ENCODE results near the gene KLB.
"Not testable (repeated sequence)": the region's sequence is repeated elsewhere in the genome, so short reads cannot be mapped to it uniquely, and the experiment has no call there.

The KLB gene

GRCh38 chr4:39406763-39407583, at the start of gene KLB:
TSS of gene KLB (plus strand) at chr4:39406930. CDS start at chr4:39406950, 20 bp downstream.
- DNase-seq (ENCODE audit: low spot score), result no peak

- DNase-seq (ENCODE audit: low spot score), result peak; percentile 75
Observed at GRCh38 chr4:39357002-39357401, 49.7 kb upstream of the KLB start.

- DNase-seq (ENCODE audit: low spot score), result peak; percentile 53
Observed at GRCh38 chr4:39360611-39361010, 46.1 kb upstream of the KLB start.

GRCh38 chr4:39362827-39363226, 43.9 kb upstream of the KLB start:
- DNase-seq (ENCODE audit: low spot score), result no peak

GRCh38 chr4:39363773-39364393, 42.8 kb upstream of the KLB start:
- peak; percentile 60 for DNase-seq (ENCODE audit: low spot score)

- no peak for DNase-seq (ENCODE audit: low spot score)
Observed at GRCh38 chr4:39365360-39365759, 41.4 kb upstream of the KLB start.

GRCh38 chr4:39365830-39366771, 40.6 kb upstream of the KLB start, which contains the start of gene RFC1:
TSS of gene RFC1 (minus strand) at chr4:39366362. CDS start at chr4:39366241, 121 bp downstream.
- DNase-seq (ENCODE audit: low spot score), result peak; percentile 86

- no peak for DNase-seq (ENCODE audit: low spot score)
Observed at GRCh38 chr4:39367166-39367565, 39.6 kb upstream of the KLB start.

- DNase-seq (ENCODE audit: low spot score), result no peak
Observed at GRCh38 chr4:39369301-39369700, 37.4 kb upstream of the KLB start.

GRCh38 chr4:39371209-39371608, 35.5 kb upstream of the KLB start:
- not testable (repeated sequence) for DNase-seq (ENCODE audit: low spot score)

GRCh38 chr4:39375478-39375877, 31.3 kb upstream of the KLB start:
- DNase-seq (ENCODE audit: low spot score), result no peak

GRCh38 chr4:39383690-39384089, 23.0 kb upstream of the KLB start:
- no peak for DNase-seq (ENCODE audit: low spot score)

GRCh38 chr4:39384563-39384962, 22.2 kb upstream of the KLB start:
- no peak for DNase-seq (ENCODE audit: low spot score)

GRCh38 chr4:39390603-39391002, 16.1 kb upstream of the KLB start:
- DNase-seq (ENCODE audit: low spot score), result no peak

- DNase-seq (ENCODE audit: low spot score), result no peak
Observed at GRCh38 chr4:39394706-39395105, 12.0 kb upstream of the KLB start.

- not testable (repeated sequence) for DNase-seq (ENCODE audit: low spot score)
Observed at GRCh38 chr4:39401640-39402039, 5.1 kb upstream of the KLB start.

GRCh38 chr4:39407584-39407885, 805 bp downstream of the KLB start:
- no peak for DNase-seq (ENCODE audit: low spot score)

- DNase-seq (ENCODE audit: low spot score), result no peak
Observed at GRCh38 chr4:39410415-39410814, 3.7 kb downstream of the KLB start.

- not testable (repeated sequence) for DNase-seq (ENCODE audit: low spot score)
Observed at GRCh38 chr4:39411561-39411960, 4.8 kb downstream of the KLB start.

- DNase-seq (ENCODE audit: low spot score), result no peak
Observed at GRCh38 chr4:39415678-39416283, 9.1 kb downstream of the KLB start.

GRCh38 chr4:39422247-39422646, 15.5 kb downstream of the KLB start:
- DNase-seq (ENCODE audit: low spot score), result no peak

GRCh38 chr4:39425297-39425696, 18.6 kb downstream of the KLB start:
- not testable (repeated sequence) for DNase-seq (ENCODE audit: low spot score)
